Stimulated activated memory B cell treated with anti-CD40 and anti-IgM and Interleukin-4, amounts not matched to agents 10 μg/mL and 1 μg/mL and 100 μg/mL, for 72 hours (primary cell): ENCODE results near the gene SLC11A2.
A peak's percentile ranks its signal among the peaks of the same experiment; 100 is the strongest.
"Not testable (repeated sequence)": the region's sequence is repeated elsewhere in the genome, so short reads cannot be mapped to it uniquely, and the experiment has no call there.

Experiments
- ATAC-seq: fragments of 150-1000 bp; cut with Tn5 transposase; 2 replicates; pipeline ENCODE4 v1.10.0; 2021
- H3K27ac Mint-ChIP-seq: one replicate; pipeline ENCODE4 v1.8.0; 2022; ENCODE audit warnings: mild to moderate bottlenecking, mixed read lengths
- H3K27me3 Mint-ChIP-seq: one replicate; pipeline ENCODE4 v1.8.0; 2022; ENCODE audit warnings: mixed read lengths
- H3K36me3 Mint-ChIP-seq: one replicate; pipeline ENCODE4 v1.8.0; 2022; ENCODE audit warnings: mixed read lengths
- H3K4me1 Mint-ChIP-seq: one replicate; pipeline ENCODE4 v1.8.0; 2022; ENCODE audit warnings: mixed read lengths
- H3K4me3 Mint-ChIP-seq: one replicate; pipeline ENCODE4 v1.8.0; 2022; ENCODE audit warnings: mild to moderate bottlenecking, moderate library complexity, mixed read lengths
- H3K9me3 Mint-ChIP-seq: one replicate; pipeline ENCODE4 v1.8.0; 2022; ENCODE audit warnings: mixed read lengths

SLC11A2 gene

DNA sequence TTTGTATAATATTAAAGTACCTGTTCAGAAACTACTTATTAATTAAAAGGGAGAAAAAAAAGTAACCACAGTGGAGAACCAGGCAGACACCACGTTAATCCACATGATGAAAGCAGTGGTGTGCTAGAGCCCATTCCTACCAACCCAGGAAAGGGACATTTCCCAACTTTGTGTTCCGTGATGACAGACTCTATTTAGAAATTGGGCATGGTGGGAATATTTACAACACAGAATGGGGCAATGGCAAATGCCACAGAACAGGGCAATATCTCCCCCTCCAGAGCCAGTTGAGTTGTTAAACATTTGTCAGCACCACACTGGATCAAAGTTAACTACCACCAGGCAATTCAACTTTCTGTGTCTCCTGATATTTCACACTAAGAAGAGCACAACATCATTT lies 75.1 kb downstream of the SLC11A2 start:
- H3K4me3 Mint-ChIP-seq = no peak overlapping the region
- H3K27ac Mint-ChIP-seq = no peak overlapping the region
- H3K36me3 Mint-ChIP-seq = no peaks in the 10 kb centered on the region
- H3K4me1 Mint-ChIP-seq = no peaks in the 10 kb centered on the region
- no peaks in the 10 kb centered on the region for H3K9me3 Mint-ChIP-seq
- no peaks in the 10 kb centered on the region for H3K27me3 Mint-ChIP-seq
- no peak for ATAC-seq

DNA sequence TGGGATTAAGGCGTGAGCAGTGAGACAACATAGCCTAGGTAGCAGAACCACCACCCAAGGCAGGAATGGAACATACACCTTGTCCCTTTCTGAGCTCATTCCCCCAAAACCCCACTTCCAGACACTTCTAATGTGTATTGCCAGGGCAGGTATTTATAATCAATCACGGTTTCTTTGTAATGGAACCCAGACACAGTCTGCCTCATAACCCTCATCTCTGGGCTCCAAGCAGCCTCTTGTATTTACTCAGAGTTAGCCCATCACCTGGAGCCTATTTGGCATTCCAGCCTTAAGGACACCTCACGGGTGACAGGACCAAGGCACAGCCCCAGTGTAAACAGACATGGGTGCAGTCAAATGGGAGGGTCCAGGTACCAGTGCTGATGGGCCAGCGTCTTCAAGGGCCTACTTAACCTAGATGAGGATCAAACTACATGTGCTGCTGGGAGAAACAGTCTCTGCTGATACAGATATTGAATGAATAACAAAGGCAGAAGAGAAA lies 76.3 kb downstream of the SLC11A2 start:
- Mint-ChIP-seq H3K4me3 (no peak overlapping the region), H3K27ac (no peak overlapping the region), H3K27me3 (no peaks in the 10 kb centered on the region), H3K36me3 (no peaks in the 10 kb centered on the region), H3K9me3 (no peaks in the 10 kb centered on the region), H3K4me1 (no peaks in the 10 kb centered on the region)
- ATAC-seq = no peak

DNA sequence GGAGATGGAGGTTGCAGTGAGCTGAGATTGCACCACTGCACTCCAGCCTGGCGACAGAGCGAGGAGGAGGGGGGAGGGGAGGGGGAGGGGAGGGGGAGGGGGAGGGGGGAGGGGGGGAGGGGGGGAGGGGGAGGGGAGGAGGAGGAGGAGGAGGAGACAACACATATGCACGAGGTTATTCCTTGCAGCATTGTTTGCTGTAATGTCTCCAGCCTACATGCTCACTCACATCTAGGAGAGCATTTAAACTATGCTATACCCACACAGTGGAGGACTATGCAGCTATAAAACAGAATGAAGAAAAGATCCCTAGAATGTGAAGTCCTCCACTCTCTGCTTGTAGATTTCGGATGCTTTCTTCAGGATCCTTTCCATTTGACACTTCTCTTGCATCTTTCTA lies 77.4 kb downstream of the SLC11A2 start:
- H3K36me3 Mint-ChIP-seq = no peaks in the 10 kb centered on the region
- H3K27ac Mint-ChIP-seq = no peak overlapping the region
- H3K9me3 Mint-ChIP-seq = no peaks in the 10 kb centered on the region
- no peak for ATAC-seq
- no peak overlapping the region for H3K4me3 Mint-ChIP-seq
- no peaks in the 10 kb centered on the region for H3K27me3 Mint-ChIP-seq
- no peaks in the 10 kb centered on the region for H3K4me1 Mint-ChIP-seq

DNA sequence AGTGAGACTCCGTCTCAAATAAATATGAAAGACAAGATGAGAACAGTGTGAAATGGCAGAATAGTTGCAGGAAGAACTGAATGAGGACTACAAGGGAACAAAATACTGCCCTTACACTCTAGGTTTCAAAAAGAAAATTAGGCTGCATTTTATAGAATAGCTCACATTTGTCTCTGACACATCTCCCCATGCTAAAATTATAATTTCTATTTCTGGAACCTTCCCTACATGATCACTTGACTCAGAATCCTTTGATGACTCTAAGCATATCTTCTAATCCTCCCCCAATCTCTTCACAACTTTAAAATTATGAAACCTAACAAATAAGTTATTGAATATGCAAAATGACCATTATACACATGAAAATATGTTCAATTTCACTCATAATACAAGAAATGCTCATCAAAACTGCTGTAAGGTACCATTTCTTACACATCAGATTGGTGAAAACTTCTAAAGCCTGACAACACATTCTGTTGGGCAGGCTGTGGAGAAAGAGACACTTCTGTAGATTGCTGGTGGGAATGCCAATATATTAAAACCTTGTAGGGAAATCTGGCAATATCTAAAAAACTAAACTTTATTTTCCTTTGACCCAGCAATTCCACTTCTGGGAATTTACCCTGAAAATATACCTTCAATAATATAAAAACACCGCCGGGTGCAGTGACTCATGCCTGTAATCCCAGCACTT lies 78.1 kb downstream of the SLC11A2 start:
- Mint-ChIP-seq H3K4me3 (no peak overlapping the region), H3K27me3 (no peaks in the 10 kb centered on the region), H3K36me3 (no peaks in the 10 kb centered on the region), H3K9me3 (no peaks in the 10 kb centered on the region), H3K27ac (no peak overlapping the region), H3K4me1 (peaks cover 4% of the 10 kb centered on the region)
- ATAC-seq = no peak

DNA sequence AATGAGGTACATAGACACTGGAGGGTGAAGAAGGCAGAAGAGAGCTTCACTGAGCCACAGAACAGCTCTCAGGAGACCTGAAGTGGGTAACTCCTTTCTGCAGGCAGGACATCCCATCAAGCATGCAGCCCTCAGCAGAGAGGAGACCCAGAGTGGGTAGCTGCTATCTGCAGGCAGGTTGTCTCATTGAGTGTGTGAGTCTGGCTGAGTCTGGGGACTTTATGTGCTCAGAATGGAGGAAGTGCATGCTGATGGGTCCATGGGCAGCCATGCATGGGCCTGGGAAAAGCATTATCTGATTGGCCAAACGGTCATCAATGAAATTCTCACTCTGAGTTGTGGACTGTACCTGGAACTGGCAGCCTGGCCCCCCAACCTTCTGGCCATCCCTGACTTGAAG lies 88.5 kb downstream of the SLC11A2 start:
- Mint-ChIP-seq H3K9me3 (peaks cover 8% of the 10 kb centered on the region), H3K4me1 (peaks cover 28% of the 10 kb centered on the region), H3K27me3 (no peaks in the 10 kb centered on the region), H3K27ac (no peak overlapping the region), H3K36me3 (peaks cover 35% of the 10 kb centered on the region), H3K4me3 (no peak overlapping the region)
- ATAC-seq = no peak

DNA sequence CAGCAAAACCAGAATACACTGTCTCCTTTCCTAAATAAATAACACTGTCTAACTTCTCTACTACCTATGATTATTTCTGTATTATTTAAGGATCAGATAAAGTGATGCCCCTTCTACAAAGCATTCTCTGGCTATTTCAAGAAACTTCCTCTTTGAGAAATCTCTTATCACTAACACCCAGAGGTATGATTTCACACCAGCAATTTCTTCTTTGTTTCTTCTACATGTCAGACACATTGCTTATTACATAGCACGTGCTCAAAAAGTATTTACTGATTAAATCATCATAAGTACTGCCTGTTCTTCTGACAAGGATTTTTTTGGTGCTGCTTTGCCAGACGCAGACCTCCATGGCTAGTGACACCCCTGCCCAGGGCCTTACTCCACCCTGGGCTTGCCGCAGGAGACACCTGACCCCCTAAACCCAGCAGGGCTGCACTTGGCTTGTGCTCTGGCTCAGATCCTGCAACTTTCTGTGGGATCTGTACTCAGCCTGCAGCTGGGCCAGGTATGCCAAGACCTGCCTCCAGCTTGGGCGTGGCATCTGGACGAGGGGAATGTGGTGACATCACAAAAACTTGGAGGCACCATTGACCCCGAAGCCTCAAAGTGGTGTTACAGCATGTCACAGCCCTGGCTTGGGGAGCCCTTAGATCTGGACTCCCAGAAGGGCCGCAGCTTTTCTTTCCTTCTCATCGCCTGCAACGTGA lies 89.2 kb downstream of the SLC11A2 start:
- Mint-ChIP-seq H3K9me3 (peaks cover 8% of the 10 kb centered on the region), H3K27ac (no peak overlapping the region), H3K36me3 (peaks cover 37% of the 10 kb centered on the region), H3K4me1 (peaks cover 27% of the 10 kb centered on the region), H3K4me3 (no peak overlapping the region), H3K27me3 (no peaks in the 10 kb centered on the region)
- no peak for ATAC-seq

DNA sequence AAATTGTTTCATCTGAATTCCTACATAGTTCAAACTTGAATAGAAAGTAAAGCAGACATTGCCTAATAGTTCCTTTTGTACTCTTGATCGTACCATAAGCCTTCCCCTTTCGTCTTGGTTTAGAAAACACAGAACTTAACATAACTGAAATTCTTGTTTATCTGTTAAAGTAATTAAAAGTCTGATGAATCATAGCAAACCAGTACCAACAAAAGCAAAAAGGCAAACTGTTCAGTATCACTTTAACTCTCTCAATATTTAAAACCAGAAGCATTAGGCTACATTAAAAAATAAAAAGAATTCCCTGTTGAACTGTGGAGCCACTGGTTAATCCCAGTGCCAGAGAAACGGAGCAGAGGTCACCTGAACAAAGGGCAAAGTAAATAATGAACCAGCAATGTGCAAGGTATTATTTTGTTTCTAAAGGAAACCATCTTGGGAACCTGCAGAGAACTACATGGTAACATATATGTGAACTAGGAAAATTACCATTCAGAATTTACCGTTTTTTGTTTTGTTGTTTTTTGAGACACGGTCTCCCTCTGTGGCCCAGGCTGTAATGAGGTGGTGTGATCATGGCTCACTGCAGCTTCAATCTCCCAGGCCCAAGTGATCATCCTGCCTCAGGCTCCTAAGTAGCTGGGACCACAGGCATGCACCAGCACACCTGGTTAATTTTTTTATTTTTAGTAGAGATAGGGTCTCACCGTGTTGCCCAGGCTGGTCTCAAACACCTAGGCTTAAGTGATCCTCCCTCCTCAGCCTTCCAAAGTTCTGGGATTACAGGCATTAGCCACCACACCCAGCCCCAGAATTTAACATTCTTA lies 91.0 kb downstream of the SLC11A2 start:
- Mint-ChIP-seq H3K27ac (no peak overlapping the region), H3K36me3 (peaks cover 46% of the 10 kb centered on the region), H3K9me3 (peaks cover 8% of the 10 kb centered on the region), H3K27me3 (no peaks in the 10 kb centered on the region), H3K4me1 (peaks cover 27% of the 10 kb centered on the region), H3K4me3 (no peak overlapping the region)
- no peak for ATAC-seq

DNA sequence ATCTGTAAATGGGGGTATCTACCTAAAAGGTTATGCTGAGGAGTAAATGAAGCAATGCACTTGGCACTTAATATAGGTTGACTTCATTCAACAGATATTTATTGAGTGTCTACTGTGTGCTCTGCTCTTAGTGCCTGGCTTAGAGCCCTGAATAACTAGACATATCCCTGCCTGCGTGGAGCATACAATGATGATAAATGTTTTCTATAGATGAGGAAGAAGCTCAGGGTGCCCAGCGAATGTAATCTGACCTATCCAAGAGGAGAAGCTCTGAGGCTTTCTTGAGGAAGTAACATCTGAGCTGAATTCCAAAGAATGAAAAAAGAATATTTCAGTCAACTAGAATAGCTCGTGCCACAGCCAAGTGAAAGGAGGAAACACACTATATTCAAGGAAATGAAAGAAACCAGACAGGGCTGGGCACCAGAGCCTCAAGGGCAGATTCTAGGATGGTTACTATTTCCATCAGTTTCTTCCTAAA lies 91.8 kb downstream of the SLC11A2 start:
- ATAC-seq = no peak
- no peak overlapping the region for H3K4me3 Mint-ChIP-seq
- H3K9me3 Mint-ChIP-seq = peaks cover 8% of the 10 kb centered on the region
- no peaks in the 10 kb centered on the region for H3K27me3 Mint-ChIP-seq
- peaks cover 51% of the 10 kb centered on the region for H3K36me3 Mint-ChIP-seq
- peaks cover 28% of the 10 kb centered on the region for H3K4me1 Mint-ChIP-seq
- no peak overlapping the region for H3K27ac Mint-ChIP-seq

DNA sequence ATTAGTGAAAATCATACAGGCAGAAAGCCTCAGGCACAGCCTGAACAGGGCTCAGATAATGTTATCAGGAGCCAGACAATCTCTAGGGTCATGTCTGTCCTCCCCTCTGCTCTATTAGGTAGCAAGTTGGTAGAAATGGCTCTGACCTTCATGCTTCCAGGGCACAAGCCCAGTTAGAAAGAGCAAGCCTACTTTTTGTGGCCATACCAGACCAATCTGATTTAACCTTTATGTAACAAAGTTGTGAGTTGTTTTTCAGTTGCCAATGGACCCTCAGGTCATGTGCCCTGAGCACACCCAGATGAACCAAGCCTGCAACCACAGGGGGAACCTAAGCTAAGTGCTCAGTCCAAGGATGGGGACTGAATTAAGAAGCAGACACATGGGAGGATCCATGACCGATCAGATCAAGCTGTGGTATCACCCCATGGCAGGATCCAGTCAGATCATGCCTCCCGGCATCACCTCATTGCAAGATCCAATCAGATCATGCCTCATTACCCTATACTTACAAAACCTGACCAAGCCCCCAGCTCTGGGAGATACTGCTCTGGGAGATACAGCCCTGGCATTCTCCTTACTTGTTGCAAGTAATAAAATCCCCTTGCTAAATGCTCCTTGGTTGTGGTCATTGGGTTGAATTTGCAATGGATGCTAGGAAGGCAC lies 92.6 kb downstream of the SLC11A2 start:
- peak; percentile 12 for ATAC-seq
- peaks cover 49% of the 10 kb centered on the region for H3K36me3 Mint-ChIP-seq
- no peaks in the 10 kb centered on the region for H3K27me3 Mint-ChIP-seq
- peaks cover 37% of the 10 kb centered on the region for H3K4me1 Mint-ChIP-seq
- peaks cover 8% of the 10 kb centered on the region for H3K9me3 Mint-ChIP-seq
- no peak overlapping the region for H3K4me3 Mint-ChIP-seq
- H3K27ac Mint-ChIP-seq = peak overlapping the region; percentile 32

DNA sequence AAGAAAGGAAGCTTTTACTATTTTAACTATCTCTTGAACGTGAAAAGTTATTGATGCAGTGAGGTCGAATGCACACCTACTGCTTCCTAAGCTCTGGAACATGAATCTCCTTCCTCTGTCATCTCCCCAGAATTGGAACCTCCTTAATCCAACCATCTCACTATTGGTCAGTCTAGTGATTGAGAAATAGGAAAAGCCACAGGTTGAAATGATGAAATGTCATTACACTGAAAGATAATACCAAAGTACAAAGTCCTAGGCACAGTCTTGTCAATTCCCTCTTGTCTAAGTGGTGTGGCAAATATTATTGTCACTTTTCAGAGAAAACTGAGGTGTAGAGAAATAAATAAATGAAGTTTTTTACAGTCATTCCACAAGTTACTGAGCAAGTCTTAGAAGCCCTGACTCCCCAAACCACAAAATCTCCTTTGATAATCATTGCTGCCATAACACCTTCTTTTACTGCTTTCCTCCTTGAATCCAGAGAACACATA lies 93.3 kb downstream of the SLC11A2 start:
- peaks cover 5% of the 10 kb centered on the region for H3K9me3 Mint-ChIP-seq
- no peak overlapping the region for H3K4me3 Mint-ChIP-seq
- ATAC-seq = no peak
- peak overlapping the region; percentile 32 for H3K27ac Mint-ChIP-seq
- H3K4me1 Mint-ChIP-seq = peaks cover 44% of the 10 kb centered on the region
- peaks cover 45% of the 10 kb centered on the region for H3K36me3 Mint-ChIP-seq
- H3K27me3 Mint-ChIP-seq = no peaks in the 10 kb centered on the region

DNA sequence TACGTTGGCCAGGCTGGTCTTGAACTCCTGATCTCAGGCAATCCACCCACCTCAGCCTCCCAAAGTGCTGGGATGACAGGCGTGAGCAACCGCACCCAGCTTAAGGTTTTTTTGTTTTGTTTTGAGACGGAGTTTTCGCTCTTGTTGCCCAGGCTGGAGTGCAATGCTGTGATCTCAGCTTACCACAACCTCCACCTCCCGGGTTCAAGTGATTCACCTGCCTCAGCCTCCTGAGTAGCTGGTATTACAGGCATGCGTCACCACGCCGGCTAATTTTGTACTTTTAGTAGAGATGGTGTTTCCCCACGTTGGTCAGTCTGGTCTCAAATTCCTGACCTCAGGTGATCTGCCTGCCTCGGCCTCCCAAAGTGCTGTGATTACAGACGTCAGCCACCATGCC lies 95.7 kb downstream of the SLC11A2 start:
- Mint-ChIP-seq H3K4me1 (peaks cover 62% of the 10 kb centered on the region), H3K27ac (peak overlapping the region; percentile 53), H3K36me3 (peaks cover 32% of the 10 kb centered on the region)
- H3K27me3 Mint-ChIP-seq, H3K9me3 Mint-ChIP-seq, H3K4me3 Mint-ChIP-seq, ATAC-seq: not testable (repeated sequence)

DNA sequence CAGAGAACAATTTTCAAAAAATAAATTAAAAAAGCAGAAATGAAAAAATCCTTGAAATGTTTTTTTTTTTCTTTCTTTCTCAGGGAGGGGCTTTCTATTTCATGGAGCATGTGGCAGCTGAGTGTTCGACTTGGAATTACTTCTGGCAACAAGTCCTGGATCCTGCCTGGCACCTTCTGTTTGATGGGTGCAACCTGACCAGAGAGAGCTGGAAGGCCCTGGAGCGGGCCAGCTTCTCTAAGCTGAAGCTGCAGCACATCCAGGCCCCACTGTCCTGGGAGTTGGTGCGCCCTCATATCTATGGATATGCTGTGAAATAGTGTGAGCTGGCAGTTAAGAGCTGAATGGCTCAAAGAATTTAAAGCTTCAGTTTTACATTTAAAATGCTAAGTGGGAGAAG lies 96.4 kb downstream of the SLC11A2 start:
- no peaks in the 10 kb centered on the region for H3K9me3 Mint-ChIP-seq
- H3K36me3 Mint-ChIP-seq = peaks cover 32% of the 10 kb centered on the region
- H3K27me3 Mint-ChIP-seq = no peaks in the 10 kb centered on the region
- ATAC-seq = no peak
- no peak overlapping the region for H3K4me3 Mint-ChIP-seq
- peaks cover 67% of the 10 kb centered on the region for H3K4me1 Mint-ChIP-seq
- H3K27ac Mint-ChIP-seq = peak overlapping the region; percentile 99
